ENCODE results near the gene B3GAT2. TPM values are rescaled to one million over a fixed set of nuclear protein-coding genes. Genes with fewer than 3 reads are reported as not detected.

The B3GAT2 gene
- total RNA-seq, 1 experiment from 2014 or later: 0.22 TPM

GRCh38 chr6:70844301-70844700 is 112.6 kb downstream of the B3GAT2 start:
- H3K23me2 ChIP-seq (ENCODE audit: insufficient read length, low read depth, low read length, poor library complexity, severe bottlenecking): no peaks in the 10 kb centered on the region

More at GRCh38 chr6:70844301-70844700, 112.6 kb downstream of the B3GAT2 start:
- H3K4ac ChIP-seq (ENCODE audit: low read depth, low read length): no peak overlapping the region
- H3K79me1 ChIP-seq (ENCODE audit: insufficient read depth, low read depth, low read length, poor library complexity, severe bottlenecking): no peaks in the 10 kb centered on the region
- no peak overlapping the region for H2AFZ ChIP-seq (ENCODE audit: low read length)
- no peak overlapping the region for H3K4me3 Mint-ChIP-seq
- no peak overlapping the region for H3K27ac Mint-ChIP-seq
- TF ChIP-seq CTCF (conservative IDR thresholded peaks at IDR 0.05): no peak
- H3K56ac ChIP-seq (ENCODE audit: insufficient read length, low read depth, low read length): no peak overlapping the region
- H4K20me1 ChIP-seq (ENCODE audit: control insufficient read depth, insufficient read depth, insufficient read length): no peaks in the 10 kb centered on the region
- DNase-seq: no peak
- H4K8ac ChIP-seq (replicated peaks; ENCODE audit: insufficient read length, low read depth, low read length): no peak overlapping the region
- no peak overlapping the region for H3K27ac ChIP-seq (ENCODE audit: insufficient read length, low read depth, low read length)
- no peak overlapping the region for H2BK12ac ChIP-seq (ENCODE audit: insufficient read length, low read depth, low read length)
- no peak overlapping the region for H3K9ac ChIP-seq (ENCODE audit: extremely low read depth, insufficient read length, low read length)
- peaks cover 16% of the 10 kb centered on the region for H3K9me3 ChIP-seq (ENCODE audit: control insufficient read depth, low read depth, low read length)
- H3K36me3 Mint-ChIP-seq (ENCODE audit: insufficient read depth in 1 of 3, low read depth in 3 of 3): peaks cover 3 to 15% (median 7%) of the 10 kb centered on the region in 3 experiments
- H4K91ac ChIP-seq (ENCODE audit: insufficient read length, low read depth, low read length): no peak overlapping the region
- no peak overlapping the region for H4K5ac ChIP-seq (ENCODE audit: insufficient read length, low read depth, low read length)
- no peaks in the 10 kb centered on the region for H3K4me1 ChIP-seq (ENCODE audit: insufficient read depth, low read length)
- no peak overlapping the region for H2BK20ac ChIP-seq (ENCODE audit: low read depth, low read length, poor library complexity, severe bottlenecking)
- H3T11ph ChIP-seq (ENCODE audit: low read length): no peak overlapping the region
- no peak overlapping the region for H2BK120ac ChIP-seq (ENCODE audit: low read depth, low read length, poor library complexity, severe bottlenecking)
- peaks cover 19 to 22% of the 10 kb centered on the region in 2 experiments for H3K4me1 Mint-ChIP-seq
- no peak overlapping the region for H3K14ac ChIP-seq (ENCODE audit: insufficient read depth, low read length)
- H2BK5ac ChIP-seq (ENCODE audit: insufficient read length, low read length): no peak overlapping the region
- H3K4me2 ChIP-seq (ENCODE audit: insufficient read depth, insufficient read length, low read length): no peak overlapping the region
- H2BK15ac ChIP-seq (ENCODE audit: low read depth, low read length): no peak overlapping the region
- H3K23ac ChIP-seq (ENCODE audit: insufficient read length, low read depth, low read length): no peak overlapping the region
- H3K27me3 Mint-ChIP-seq (ENCODE audit: low read depth): no peaks in the 10 kb centered on the region
- no CpG with 5 or more reads among the region's 1 CpG for WGBS (ENCODE audit: extremely low coverage, insufficient read length, low lambda C conversion rate)
- no peak overlapping the region for H3K18ac ChIP-seq (ENCODE audit: insufficient read length, low read depth, low read length)
- no peak overlapping the region for H2AK5ac ChIP-seq (ENCODE audit: insufficient read length, low read length)
- peaks cover 3 to 5% of the 10 kb centered on the region in 2 experiments for H3K9me3 Mint-ChIP-seq
- no peaks in the 10 kb centered on the region for H3K79me2 ChIP-seq (ENCODE audit: insufficient read depth, low read length)
- no peaks in the 10 kb centered on the region for H3K27me3 ChIP-seq (ENCODE audit: insufficient read depth, low read length)

Measured in H9 (cell line).